ENCODE results near the gene CDHR4.

DNA sequence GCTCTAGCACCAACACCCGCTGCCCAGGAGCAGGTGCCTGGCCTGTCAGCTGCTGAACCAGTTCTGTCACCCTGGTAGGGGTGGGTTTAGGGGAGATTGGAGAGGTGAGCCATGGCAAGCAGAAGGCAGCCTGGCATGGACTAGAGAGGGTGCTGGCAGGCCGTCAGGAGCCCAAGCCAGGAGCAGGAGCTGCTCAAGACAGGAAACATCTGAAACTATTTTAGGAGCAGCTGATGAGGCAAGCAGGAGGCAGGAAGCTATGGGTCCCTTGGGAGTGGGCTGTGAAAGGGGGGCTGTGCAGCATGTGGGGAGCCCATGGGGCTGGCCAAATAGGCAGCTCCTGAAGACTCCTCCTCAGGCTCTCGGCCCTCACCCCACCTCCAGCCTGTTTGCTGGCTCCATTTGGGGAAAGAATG is 5.7 kb upstream of the CDHR4 start:
- TF ChIP-seq, protein P1, sequence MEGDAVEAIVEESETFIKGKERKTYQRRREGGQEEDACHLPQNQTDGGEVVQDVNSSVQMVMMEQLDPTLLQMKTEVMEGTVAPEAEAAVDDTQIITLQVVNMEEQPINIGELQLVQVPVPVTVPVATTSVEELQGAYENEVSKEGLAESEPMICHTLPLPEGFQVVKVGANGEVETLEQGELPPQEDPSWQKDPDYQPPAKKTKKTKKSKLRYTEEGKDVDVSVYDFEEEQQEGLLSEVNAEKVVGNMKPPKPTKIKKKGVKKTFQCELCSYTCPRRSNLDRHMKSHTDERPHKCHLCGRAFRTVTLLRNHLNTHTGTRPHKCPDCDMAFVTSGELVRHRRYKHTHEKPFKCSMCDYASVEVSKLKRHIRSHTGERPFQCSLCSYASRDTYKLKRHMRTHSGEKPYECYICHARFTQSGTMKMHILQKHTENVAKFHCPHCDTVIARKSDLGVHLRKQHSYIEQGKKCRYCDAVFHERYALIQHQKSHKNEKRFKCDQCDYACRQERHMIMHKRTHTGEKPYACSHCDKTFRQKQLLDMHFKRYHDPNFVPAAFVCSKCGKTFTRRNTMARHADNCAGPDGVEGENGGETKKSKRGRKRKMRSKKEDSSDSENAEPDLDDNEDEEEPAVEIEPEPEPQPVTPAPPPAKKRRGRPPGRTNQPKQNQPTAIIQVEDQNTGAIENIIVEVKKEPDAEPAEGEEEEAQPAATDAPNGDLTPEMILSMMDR (IDR thresholded peaks at IDR 0.05) = peak in 1 of 12 donors; percentile 7
- TF ChIP-seq POLR2A (IDR thresholded peaks at IDR 0.05) = no peak

All from heart left ventricle (tissue), 13 donors.